SK-N-SH treated with all-trans-retinoic acid at 6 μM for 48 hours (cell line): Measurements from ENCODE around the gene WFDC1.

Source experiments
- ATAC-seq: fragments of 200-7000 bp; cut with Tn5 transposase; 3 replicates; pipeline ENCODE4 v1.9.1; 2020; ENCODE audit warnings: mild to moderate bottlenecking, moderate library complexity
- BACH2 ChIP-seq: fragments of 250-450 bp; sonication (Bioruptor Pico); IDR thresholded peaks from 2 replicates; pipeline ENCODE4 v1.9.0; 2021; ENCODE audit warnings: mild to moderate bottlenecking, borderline replicate concordance
- CREB5 ChIP-seq: fragments of 250-450 bp; sonication (Bioruptor Pico); IDR thresholded peaks from 2 replicates; pipeline ENCODE4 v1.5.1; 2020; ENCODE audit warnings: low read depth, mild to moderate bottlenecking, moderate library complexity
- CSDC2 ChIP-seq: fragments of 250-450 bp; sonication (Bioruptor Pico); IDR thresholded peaks from 2 replicates; pipeline ENCODE4 v1.5.0; 2020; ENCODE audit warnings: mild to moderate bottlenecking, moderate library complexity
- ESRRG ChIP-seq: fragments of 250-450 bp; sonication (Bioruptor Pico); IDR thresholded peaks from 2 replicates; pipeline ENCODE4 v1.6.1; 2021; ENCODE audit warnings: mild to moderate bottlenecking
- GLIS3 ChIP-seq: fragments of 250-450 bp; sonication (Bioruptor Pico); IDR thresholded peaks from 2 replicates; pipeline ENCODE4 v1.5.0; 2020; ENCODE audit warnings: mild to moderate bottlenecking, moderate library complexity
- ISL1 ChIP-seq: fragments of 250-450 bp; sonication (Bioruptor Pico); IDR thresholded peaks from 2 replicates; pipeline ENCODE4 v2.1.2; 2022; ENCODE audit warnings: mild to moderate bottlenecking, moderate library complexity
- OSR1 ChIP-seq: fragments of 250-450 bp; sonication (Bioruptor Pico); IDR thresholded peaks from 2 replicates; pipeline ENCODE4 v1.8.0; 2022; ENCODE audit warnings: moderate library complexity, mild to moderate bottlenecking, inconsistent platforms
- POU6F1 ChIP-seq: fragments of 250-450 bp; sonication (Bioruptor Pico); IDR thresholded peaks from 2 replicates; pipeline ENCODE4 v1.8.0; 2021; ENCODE audit warnings: low read depth, mild to moderate bottlenecking, moderate library complexity, borderline replicate concordance
- PPARA ChIP-seq: fragments of 250-450 bp; sonication (Bioruptor Pico); IDR thresholded peaks from 2 replicates; pipeline ENCODE4 v1.5.0; 2020; ENCODE audit warnings: mild to moderate bottlenecking, borderline replicate concordance
- RARB ChIP-seq: fragments of 250-450 bp; sonication (Bioruptor Pico); IDR thresholded peaks from 2 replicates; pipeline ENCODE4 v1.8.0; 2021; ENCODE audit warnings: mild to moderate bottlenecking, moderate library complexity
- TCF4 ChIP-seq: fragments of 250-450 bp; sonication (Bioruptor Pico); IDR thresholded peaks from 2 replicates; pipeline ENCODE4 v1.8.0; 2021; ENCODE audit warnings: mild to moderate bottlenecking, moderate library complexity, borderline replicate concordance
- TOX ChIP-seq: fragments of 250-450 bp; sonication (Bioruptor Pico); IDR thresholded peaks from 2 replicates; pipeline ENCODE4 v1.8.0; 2021; ENCODE audit warnings: mild to moderate bottlenecking, moderate library complexity, borderline replicate concordance
- TSHZ2 ChIP-seq: fragments of 250-450 bp; sonication (Bioruptor Pico); IDR thresholded peaks from 2 replicates; pipeline ENCODE4 v1.5.0; 2020; ENCODE audit warnings: mild to moderate bottlenecking, moderate library complexity
- ZC3H10 ChIP-seq: fragments of 250-450 bp; sonication (Bioruptor Pico); IDR thresholded peaks from 2 replicates; pipeline ENCODE4 v1.5.1; 2021; ENCODE audit warnings: mild to moderate bottlenecking, moderate library complexity
- ZFP3 ChIP-seq: fragments of 250-450 bp; sonication (Bioruptor Pico); IDR thresholded peaks from 2 replicates; pipeline ENCODE4 v1.5.0; 2020; ENCODE audit warnings: mild to moderate bottlenecking, moderate library complexity
- ZNF565 ChIP-seq: fragments of 450-650 bp; formaldehyde crosslinking; conservative IDR thresholded peaks from 2 replicates; pipeline ENCODE4 v1.5.0; 2020; ENCODE audit warnings: low read depth, mild to moderate bottlenecking, moderate library complexity
- ZNF70 ChIP-seq: fragments of 450-650 bp; formaldehyde crosslinking; IDR thresholded peaks from 2 replicates; pipeline ENCODE4 v1.5.0; 2020; ENCODE audit warnings: mild to moderate bottlenecking, moderate library complexity
- ZNF8 ChIP-seq: fragments of 450-650 bp; formaldehyde crosslinking; IDR thresholded peaks from 2 replicates; pipeline ENCODE4 v1.5.0; 2020; ENCODE audit warnings: mild to moderate bottlenecking, moderate library complexity
- TF ChIP-seq, protein P1 (sequence below): fragments of 250-450 bp; sonication (Bioruptor Pico); IDR thresholded peaks from 2 replicates; pipeline ENCODE4 v1.8.0; 2020; ENCODE audit warnings: mild to moderate bottlenecking, moderate library complexity, borderline replicate concordance

Gene WFDC1

GRCh38 chr16:84356591-84357116, 62.0 kb downstream of the WFDC1 start:
- no peak for ATAC-seq
- TF ChIP-seq TSHZ2 (CRISPR knock-in tag) (no peak), ZNF8 (no peak), ZC3H10 (CRISPR knock-in tag) (no peak), BACH2 (CRISPR knock-in tag) (no peak), POU6F1 (CRISPR knock-in tag) (no peak), OSR1 (CRISPR knock-in tag) (no peak), CSDC2 (CRISPR knock-in tag) (no peak), ZNF70 (CRISPR knock-in tag) (no peak), PPARA (CRISPR knock-in tag) (no peak), GLIS3 (no peak), TOX (CRISPR knock-in tag) (no peak), ZFP3 (no peak), TCF4 (CRISPR knock-in tag) (no peak), ZNF565 (CRISPR knock-in tag) (no peak), CREB5 (CRISPR knock-in tag) (no peak), ISL1 (CRISPR knock-in tag) (no peak), RARB (no peak)
- TF ChIP-seq, protein P1, sequence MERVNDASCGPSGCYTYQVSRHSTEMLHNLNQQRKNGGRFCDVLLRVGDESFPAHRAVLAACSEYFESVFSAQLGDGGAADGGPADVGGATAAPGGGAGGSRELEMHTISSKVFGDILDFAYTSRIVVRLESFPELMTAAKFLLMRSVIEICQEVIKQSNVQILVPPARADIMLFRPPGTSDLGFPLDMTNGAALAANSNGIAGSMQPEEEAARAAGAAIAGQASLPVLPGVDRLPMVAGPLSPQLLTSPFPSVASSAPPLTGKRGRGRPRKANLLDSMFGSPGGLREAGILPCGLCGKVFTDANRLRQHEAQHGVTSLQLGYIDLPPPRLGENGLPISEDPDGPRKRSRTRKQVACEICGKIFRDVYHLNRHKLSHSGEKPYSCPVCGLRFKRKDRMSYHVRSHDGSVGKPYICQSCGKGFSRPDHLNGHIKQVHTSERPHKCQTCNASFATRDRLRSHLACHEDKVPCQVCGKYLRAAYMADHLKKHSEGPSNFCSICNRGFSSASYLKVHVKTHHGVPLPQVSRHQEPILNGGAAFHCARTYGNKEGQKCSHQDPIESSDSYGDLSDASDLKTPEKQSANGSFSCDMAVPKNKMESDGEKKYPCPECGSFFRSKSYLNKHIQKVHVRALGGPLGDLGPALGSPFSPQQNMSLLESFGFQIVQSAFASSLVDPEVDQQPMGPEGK = no peak
- TF ChIP-seq, all 23 proteins: peak for 0

DNA sequence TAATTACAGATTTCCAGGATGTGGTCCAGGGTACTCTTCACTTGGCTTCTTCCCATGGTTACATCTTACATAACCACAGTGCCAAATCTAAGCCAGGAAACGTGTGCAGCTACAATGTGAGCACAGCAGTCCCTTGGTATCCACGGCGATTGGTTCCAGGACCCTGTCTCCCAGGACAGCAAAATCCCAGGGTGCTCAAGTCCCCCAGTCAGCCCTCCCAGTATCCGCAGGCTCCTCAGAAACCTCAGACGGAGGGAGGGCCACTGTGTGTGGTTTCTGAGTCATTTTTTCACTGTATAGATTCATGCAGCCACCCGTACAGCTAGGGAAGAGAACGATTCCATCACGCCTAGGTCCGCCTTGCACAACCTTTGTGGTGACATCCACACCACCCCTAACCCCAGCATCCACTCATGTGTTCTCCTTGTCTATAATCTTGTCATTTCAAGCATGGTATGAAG, 62.5 kb downstream of the WFDC1 start:
- ATAC-seq = peak; percentile 38; the same call in 2 of the 3 replicates
- TF ChIP-seq ISL1 (CRISPR knock-in tag) (no peak), TCF4 (CRISPR knock-in tag) (no peak), CSDC2 (CRISPR knock-in tag) (no peak), ESRRG (CRISPR knock-in tag) (no peak), ZNF70 (CRISPR knock-in tag) (no peak), POU6F1 (CRISPR knock-in tag) (no peak)
- TF ChIP-seq, protein P1 = no peak
